ENCODE data around the gene ZBTB16.

DNA sequence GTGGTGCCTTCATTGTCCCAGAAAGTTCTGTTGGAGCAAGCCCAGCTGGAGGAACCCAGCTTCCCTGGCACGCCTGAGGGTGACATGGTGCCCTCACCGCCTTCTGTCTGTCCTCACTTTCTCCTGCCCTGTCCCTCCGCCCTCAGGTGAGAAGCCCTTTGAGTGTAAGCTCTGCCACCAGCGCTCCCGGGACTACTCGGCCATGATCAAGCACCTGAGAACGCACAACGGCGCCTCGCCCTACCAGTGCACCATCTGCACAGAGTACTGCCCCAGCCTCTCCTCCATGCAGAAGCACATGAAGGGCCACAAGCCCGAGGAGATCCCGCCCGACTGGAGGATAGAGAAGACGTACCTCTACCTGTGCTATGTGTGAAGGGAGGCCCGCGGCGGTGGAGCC is 190.7 kb downstream of the ZBTB16 start:
- TF ChIP-seq ZNF16 (tag by site-specific recombination; IDR thresholded peaks at IDR 0.05; ENCODE audit: low read depth): no peak
- TF ChIP-seq, protein P1, sequence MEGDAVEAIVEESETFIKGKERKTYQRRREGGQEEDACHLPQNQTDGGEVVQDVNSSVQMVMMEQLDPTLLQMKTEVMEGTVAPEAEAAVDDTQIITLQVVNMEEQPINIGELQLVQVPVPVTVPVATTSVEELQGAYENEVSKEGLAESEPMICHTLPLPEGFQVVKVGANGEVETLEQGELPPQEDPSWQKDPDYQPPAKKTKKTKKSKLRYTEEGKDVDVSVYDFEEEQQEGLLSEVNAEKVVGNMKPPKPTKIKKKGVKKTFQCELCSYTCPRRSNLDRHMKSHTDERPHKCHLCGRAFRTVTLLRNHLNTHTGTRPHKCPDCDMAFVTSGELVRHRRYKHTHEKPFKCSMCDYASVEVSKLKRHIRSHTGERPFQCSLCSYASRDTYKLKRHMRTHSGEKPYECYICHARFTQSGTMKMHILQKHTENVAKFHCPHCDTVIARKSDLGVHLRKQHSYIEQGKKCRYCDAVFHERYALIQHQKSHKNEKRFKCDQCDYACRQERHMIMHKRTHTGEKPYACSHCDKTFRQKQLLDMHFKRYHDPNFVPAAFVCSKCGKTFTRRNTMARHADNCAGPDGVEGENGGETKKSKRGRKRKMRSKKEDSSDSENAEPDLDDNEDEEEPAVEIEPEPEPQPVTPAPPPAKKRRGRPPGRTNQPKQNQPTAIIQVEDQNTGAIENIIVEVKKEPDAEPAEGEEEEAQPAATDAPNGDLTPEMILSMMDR (tag by site-specific recombination; IDR thresholded peaks at IDR 0.05): no peak
- TF ChIP-seq, protein P2, sequence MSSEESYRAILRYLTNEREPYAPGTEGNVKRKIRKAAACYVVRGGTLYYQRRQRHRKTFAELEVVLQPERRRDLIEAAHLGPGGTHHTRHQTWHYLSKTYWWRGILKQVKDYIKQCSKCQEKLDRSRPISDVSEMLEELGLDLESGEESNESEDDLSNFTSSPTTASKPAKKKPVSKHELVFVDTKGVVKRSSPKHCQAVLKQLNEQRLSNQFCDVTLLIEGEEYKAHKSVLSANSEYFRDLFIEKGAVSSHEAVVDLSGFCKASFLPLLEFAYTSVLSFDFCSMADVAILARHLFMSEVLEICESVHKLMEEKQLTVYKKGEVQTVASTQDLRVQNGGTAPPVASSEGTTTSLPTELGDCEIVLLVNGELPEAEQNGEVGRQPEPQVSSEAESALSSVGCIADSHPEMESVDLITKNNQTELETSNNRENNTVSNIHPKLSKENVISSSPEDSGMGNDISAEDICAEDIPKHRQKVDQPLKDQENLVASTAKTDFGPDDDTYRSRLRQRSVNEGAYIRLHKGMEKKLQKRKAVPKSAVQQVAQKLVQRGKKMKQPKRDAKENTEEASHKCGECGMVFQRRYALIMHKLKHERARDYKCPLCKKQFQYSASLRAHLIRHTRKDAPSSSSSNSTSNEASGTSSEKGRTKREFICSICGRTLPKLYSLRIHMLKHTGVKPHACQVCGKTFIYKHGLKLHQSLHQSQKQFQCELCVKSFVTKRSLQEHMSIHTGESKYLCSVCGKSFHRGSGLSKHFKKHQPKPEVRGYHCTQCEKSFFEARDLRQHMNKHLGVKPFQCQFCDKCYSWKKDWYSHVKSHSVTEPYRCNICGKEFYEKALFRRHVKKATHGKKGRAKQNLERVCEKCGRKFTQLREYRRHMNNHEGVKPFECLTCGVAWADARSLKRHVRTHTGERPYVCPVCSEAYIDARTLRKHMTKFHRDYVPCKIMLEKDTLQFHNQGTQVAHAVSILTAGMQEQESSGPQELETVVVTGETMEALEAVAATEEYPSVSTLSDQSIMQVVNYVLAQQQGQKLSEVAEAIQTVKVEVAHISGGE (tag by site-specific recombination; conservative IDR thresholded peaks at IDR 0.05; ENCODE audit: low read depth): no peak
- TF ChIP-seq TRIM28 (IDR thresholded peaks at IDR 0.05; ENCODE audit: borderline replicate concordance, low read length): no peak
- TF ChIP-seq, protein P3, sequence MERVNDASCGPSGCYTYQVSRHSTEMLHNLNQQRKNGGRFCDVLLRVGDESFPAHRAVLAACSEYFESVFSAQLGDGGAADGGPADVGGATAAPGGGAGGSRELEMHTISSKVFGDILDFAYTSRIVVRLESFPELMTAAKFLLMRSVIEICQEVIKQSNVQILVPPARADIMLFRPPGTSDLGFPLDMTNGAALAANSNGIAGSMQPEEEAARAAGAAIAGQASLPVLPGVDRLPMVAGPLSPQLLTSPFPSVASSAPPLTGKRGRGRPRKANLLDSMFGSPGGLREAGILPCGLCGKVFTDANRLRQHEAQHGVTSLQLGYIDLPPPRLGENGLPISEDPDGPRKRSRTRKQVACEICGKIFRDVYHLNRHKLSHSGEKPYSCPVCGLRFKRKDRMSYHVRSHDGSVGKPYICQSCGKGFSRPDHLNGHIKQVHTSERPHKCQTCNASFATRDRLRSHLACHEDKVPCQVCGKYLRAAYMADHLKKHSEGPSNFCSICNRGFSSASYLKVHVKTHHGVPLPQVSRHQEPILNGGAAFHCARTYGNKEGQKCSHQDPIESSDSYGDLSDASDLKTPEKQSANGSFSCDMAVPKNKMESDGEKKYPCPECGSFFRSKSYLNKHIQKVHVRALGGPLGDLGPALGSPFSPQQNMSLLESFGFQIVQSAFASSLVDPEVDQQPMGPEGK (tag by site-specific recombination; IDR thresholded peaks at IDR 0.05): no peak
- TF ChIP-seq, protein P4, sequence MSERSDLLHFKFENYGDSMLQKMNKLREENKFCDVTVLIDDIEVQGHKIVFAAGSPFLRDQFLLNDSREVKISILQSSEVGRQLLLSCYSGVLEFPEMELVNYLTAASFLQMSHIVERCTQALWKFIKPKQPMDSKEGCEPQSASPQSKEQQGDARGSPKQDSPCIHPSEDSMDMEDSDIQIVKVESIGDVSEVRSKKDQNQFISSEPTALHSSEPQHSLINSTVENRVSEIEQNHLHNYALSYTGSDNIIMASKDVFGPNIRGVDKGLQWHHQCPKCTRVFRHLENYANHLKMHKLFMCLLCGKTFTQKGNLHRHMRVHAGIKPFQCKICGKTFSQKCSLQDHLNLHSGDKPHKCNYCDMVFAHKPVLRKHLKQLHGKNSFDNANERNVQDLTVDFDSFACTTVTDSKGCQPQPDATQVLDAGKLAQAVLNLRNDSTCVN (tag by site-specific recombination; optimal IDR thresholded peaks at IDR 0.05): no peak
- TF ChIP-seq, protein P5, sequence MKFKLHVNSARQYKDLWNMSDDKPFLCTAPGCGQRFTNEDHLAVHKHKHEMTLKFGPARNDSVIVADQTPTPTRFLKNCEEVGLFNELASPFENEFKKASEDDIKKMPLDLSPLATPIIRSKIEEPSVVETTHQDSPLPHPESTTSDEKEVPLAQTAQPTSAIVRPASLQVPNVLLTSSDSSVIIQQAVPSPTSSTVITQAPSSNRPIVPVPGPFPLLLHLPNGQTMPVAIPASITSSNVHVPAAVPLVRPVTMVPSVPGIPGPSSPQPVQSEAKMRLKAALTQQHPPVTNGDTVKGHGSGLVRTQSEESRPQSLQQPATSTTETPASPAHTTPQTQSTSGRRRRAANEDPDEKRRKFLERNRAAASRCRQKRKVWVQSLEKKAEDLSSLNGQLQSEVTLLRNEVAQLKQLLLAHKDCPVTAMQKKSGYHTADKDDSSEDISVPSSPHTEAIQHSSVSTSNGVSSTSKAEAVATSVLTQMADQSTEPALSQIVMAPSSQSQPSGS (tag by site-specific recombination; IDR thresholded peaks at IDR 0.05; ENCODE audit: low read depth): no peak

Measured in HEK293 (cell line).